Heart right ventricle (tissue), 16 donors: Measurements from ENCODE around the gene AP1AR. TPM values are rescaled to one million over a fixed set of nuclear protein-coding genes. Genes with fewer than 3 reads are reported as not detected.
A peak's percentile ranks its signal among the peaks of the same experiment; 100 is the strongest.

Experiments
- ATAC-seq, 8 donors: fragments of 200-7000 bp; cut with Tn5 transposase; one replicate each; pipeline ENCODE4 v1.9.1; 2020; ENCODE audit warnings: mild to moderate bottlenecking in 8 of 8, moderate library complexity in 8 of 8, moderate number of reproducible peaks in 1 of 8
- DNase-seq, 2 donors: peaks; one replicate each; pipeline ENCODE4 v3.0.0-alpha.2; 2020
- H3K27ac ChIP-seq, 10 donors: fragments of 200-600 bp; sonication (generic) in 2 of 10; one replicate each; pipeline versions ENCODE4 v1.5.0 to v1.8.0; 2020 to 2022; ENCODE audit warnings: mild to moderate bottlenecking in 3 of 10
- H3K27me3 ChIP-seq, 7 donors: fragments of 200-600 bp; one replicate each; pipeline ENCODE4 v1.8.0; 2021 to 2022; ENCODE audit warnings: mild to moderate bottlenecking in 2 of 7
- H3K36me3 ChIP-seq, 9 donors: fragments of 200-600 bp; sonication (generic) in 1 of 9; one replicate each; pipeline versions ENCODE4 v1.5.0 to v1.8.0; 2020 to 2022; ENCODE audit warnings: mild to moderate bottlenecking in 2 of 9
- H3K4me1 ChIP-seq, 9 donors: fragments of 200-600 bp; sonication (generic) in 1 of 9; one replicate each; pipeline versions ENCODE4 v1.5.0 to v1.8.0; 2020 to 2022; ENCODE audit warnings: mild to moderate bottlenecking in 4 of 9
- H3K4me3 ChIP-seq, 10 donors: fragments of 200-600 bp; sonication (generic) in 2 of 10; one replicate each; pipeline versions ENCODE4 v1.5.0 to v1.8.0; 2020 to 2022; ENCODE audit warnings: mild to moderate bottlenecking in 7 of 10, moderate library complexity in 2 of 10
- H3K9me3 ChIP-seq, 11 donors: fragments of 200-600 bp in 10 of 11; sonication (generic) in 2 of 11; one replicate each; pipeline versions ENCODE4 v1.5.0 to v1.8.0; 2013 to 2022; ENCODE audit warnings: mild to moderate bottlenecking in 2 of 11, control low read depth in 1 of 11, moderate library complexity in 1 of 11
- WGBS, 2 donors: extraction: QIAGEN DNeasy Blood & Tissue Kit; methylation state at CpG; one replicate each; pipeline ENCODE4 v1.1.7; 2013; ENCODE audit warnings: inconsistent platforms in 1 of 2; 5-methylcytosine and 5-hydroxymethylcytosine counted together
- intact Hi-C, 10 donors: fragments of 100-400 bp; cut with DNase I; formaldehyde crosslinking; loops; one replicate each; pipeline versions ENCODE4 v1.11.1 to v1.14.2; 2022
- polyA plus RNA-seq, 2 donors: library from polyadenylated mRNA; stranded (reverse); fragments of 200-250 nt; gene quantifications; one replicate each; pipeline ENCODE4 v1.2.3, GENCODE V29; 2013
- total RNA-seq, 10 donors: library from RNA; stranded (reverse); fragmentation: NEBNext Ultra II Directional in 3 of 10; extraction: Animal tissue kit (Norgen Biotek cat#: 25700) in 3 of 10; gene quantifications; one replicate each; pipeline versions ENCODE4 v1.2.1 to v1.2.4, GENCODE V29; 2021 to 2023
- TF ChIP-seq, protein P1 (sequence below), 9 donors: fragments of 200-600 bp; sonication (generic) in 2 of 9; IDR thresholded peaks; one replicate each; pipeline versions ENCODE4 v1.5.0 to v1.8.0; 2021 to 2022; ENCODE audit warnings: antibody characterized with exemption in 9 of 9, mild to moderate bottlenecking in 5 of 9, moderate library complexity in 1 of 9
- donor health status: Arrhythmogenic right ventricular cardiomyopathy.
- donor health status: ischemic (EF 13 %, LVEDD 7.1; RV severe dilation, severe dysfunction).
- donor health status: healthy with polysubstance abuse.
- donor health status: DM: no; HTN: yes; CAD: no.
- donor health status: DM: no; HTN: no; CAD: no.
- donor health status: ischemic (EF 25% LVEDD 6.9; RV normal size, moderate dysfunction).
- donor health status: ischemic (EF 25% LVEDD 5.7; RV mildly dilated, moderate dysfunction).
- donor health status: healthy.
- donor health status: DM: yes; HTN: yes; CAD: no.
- donor health status: Ischemic cardiomyopathy.
- donor health status: ischemic (EF 35%, LVEDD 5.7; RV mildly dilated, moderate dysfunction).
- donor health status: nonischemic (EF 11% LVEDD 7.7; RV severe dilation, severe dysfunction).
- donor health status: DM: yes; HTN: yes; CAD: no.
- donor health status: PGD.
- donor health status: ischemic (EF 29% LVEDD 5.4; RV normal size, mild dysfunction).
- donor health status: nonischemic (EF 23%, LVEDD 6.1; RV moderate dilation, normal function).

Gene AP1AR
- total and polyA plus RNA-seq, 12 donors: 5.5 to 13.4 (median 10.6) TPM

DNA sequence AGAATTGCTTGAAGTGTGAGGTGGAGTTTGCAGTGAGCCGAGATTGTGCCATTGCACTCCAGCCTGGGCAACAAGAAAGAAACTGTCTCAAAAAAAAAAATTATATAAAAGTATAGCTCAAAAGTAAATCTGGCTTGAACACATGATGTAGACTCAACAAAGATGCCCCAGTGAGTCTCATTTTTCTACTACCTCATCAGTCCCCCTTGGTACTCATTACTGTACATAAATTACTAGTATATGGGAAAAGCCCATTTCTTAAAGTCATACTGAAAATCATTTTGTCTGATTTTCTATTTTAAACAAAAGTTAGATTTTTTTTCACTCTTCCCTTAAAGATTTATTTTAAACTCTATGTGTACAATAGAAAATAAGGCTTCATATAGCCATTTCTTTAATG lies 47.1 kb upstream of the AP1AR start:
- TF ChIP-seq, protein P1, sequence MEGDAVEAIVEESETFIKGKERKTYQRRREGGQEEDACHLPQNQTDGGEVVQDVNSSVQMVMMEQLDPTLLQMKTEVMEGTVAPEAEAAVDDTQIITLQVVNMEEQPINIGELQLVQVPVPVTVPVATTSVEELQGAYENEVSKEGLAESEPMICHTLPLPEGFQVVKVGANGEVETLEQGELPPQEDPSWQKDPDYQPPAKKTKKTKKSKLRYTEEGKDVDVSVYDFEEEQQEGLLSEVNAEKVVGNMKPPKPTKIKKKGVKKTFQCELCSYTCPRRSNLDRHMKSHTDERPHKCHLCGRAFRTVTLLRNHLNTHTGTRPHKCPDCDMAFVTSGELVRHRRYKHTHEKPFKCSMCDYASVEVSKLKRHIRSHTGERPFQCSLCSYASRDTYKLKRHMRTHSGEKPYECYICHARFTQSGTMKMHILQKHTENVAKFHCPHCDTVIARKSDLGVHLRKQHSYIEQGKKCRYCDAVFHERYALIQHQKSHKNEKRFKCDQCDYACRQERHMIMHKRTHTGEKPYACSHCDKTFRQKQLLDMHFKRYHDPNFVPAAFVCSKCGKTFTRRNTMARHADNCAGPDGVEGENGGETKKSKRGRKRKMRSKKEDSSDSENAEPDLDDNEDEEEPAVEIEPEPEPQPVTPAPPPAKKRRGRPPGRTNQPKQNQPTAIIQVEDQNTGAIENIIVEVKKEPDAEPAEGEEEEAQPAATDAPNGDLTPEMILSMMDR (IDR thresholded peaks at IDR 0.05): no peak
- 92 to 100% methylated on average over 1 of the region's 1 CpG for WGBS, 2 donors

DNA sequence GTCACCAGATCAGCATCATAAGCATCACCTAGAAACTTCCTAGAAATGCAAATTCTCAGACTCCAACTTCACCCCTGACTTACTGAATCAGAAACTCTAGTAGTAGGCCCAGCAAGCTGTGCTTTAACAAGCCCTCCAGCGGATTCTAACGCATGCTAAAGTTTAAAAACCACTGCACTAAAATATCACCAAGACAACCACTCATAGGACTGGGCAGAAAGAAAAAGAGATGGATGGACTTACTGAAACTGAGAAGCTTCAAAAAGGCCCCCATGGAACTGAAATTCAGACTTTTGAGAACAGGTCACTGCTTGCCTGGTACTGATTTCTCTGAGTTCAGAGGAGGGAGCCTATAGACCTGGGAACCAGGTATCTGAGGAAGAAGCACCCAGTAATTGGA lies 46.3 kb upstream of the AP1AR start:
- Histone ChIP-seq H3K27ac (peak overlapping the region in 1 of 10 donors; percentile 3), H3K27me3 (no peaks in the 10 kb centered on the region), H3K4me1 (peaks cover 0 to 10% (median 0%) of the 10 kb centered on the region in 9 donors), H3K36me3 (peaks cover 0 to 33% (median 4%) of the 10 kb centered on the region in 9 donors), H3K9me3 (no peaks in the 10 kb centered on the region), H3K4me3 (no peak overlapping the region)
- no peak for DNase-seq
- no peak for ATAC-seq
- TF ChIP-seq, protein P1 (IDR thresholded peaks at IDR 0.05): no peak
- intact Hi-C loops: loop anchor here in 1 of 10 donors (5.0 kb wide), 1 partner anchor 38 kb away; the partner anchor contains the start of gene FAM241A
- WGBS, 2 donors: 98% methylated on average over 2 of the region's 2 CpGs

More for the DNA sequence above, 47.1 kb upstream of the AP1AR start:
- ATAC-seq: no peak
- Histone ChIP-seq H3K36me3 (peaks cover 0 to 33% (median 4%) of the 10 kb centered on the region in 9 donors), H3K27me3 (no peaks in the 10 kb centered on the region), H3K4me3 (no peak overlapping the region), H3K27ac (no peak overlapping the region), H3K4me1 (peaks cover 0 to 10% (median 0%) of the 10 kb centered on the region in 9 donors), H3K9me3 (no peaks in the 10 kb centered on the region)
- DNase-seq: no peak
- intact Hi-C loops: no loop called here

DNA sequence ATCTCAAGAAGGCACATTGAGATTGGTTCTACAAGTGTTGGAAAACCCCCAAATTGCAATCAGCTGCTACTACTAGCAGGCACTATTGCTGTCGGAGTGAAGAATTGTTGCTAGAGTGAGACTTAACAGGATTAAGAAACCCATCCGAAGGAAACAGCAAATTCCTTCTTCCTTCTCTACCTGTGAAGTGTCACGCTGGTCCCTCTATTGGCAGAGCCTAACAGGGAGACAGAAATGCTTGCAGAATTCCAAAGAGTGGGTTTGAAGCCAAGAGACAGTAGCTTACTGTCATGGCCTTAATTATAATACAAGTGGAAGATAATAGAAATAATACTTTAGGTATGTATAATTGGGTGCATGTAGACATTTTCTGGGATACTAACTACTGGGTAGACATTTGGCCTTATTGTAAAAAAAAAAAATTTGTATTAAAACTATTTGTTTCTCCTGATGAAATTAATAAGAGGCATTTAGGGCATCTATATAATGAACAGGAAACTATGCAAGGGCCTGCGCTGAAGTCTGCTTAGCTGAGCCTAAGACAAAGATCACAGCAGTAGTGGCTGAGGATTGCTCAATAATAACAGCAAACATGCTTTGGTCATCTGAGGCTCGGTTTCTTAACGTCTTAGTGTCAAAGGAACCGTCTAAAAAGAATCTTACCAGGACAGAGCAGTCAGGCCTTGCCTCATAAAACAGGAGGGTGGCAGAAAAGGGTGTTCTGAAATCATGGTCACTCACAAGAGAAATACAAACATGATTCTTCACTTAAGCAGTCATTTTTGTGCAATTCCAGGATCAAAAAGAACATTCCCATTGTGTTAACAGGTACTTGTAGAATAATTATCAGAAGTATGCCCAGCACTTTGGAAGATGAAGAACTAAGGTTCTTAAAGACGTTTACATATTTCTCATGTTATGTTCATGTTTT lies 45.6 kb upstream of the AP1AR start:
- TF ChIP-seq, protein P1 (IDR thresholded peaks at IDR 0.05): no peak
- DNase-seq: no peak
- no peaks in the 10 kb centered on the region for H3K9me3 ChIP-seq
- H3K27ac ChIP-seq: peak overlapping the region in 1 of 10 donors; percentile 3
- ATAC-seq: no peak
- no peaks in the 10 kb centered on the region for H3K27me3 ChIP-seq
- peaks cover 0 to 35% (median 4%) of the 10 kb centered on the region in 9 donors for H3K36me3 ChIP-seq
- WGBS, 2 donors: 77 to 86% methylated on average over 8 of the region's 8 CpGs
- intact Hi-C loops: loop anchor here in 1 of 10 donors (5.0 kb wide), 1 partner anchor 39 kb away; the partner anchor contains the start of gene FAM241A
- H3K4me3 ChIP-seq: no peak overlapping the region
- H3K4me1 ChIP-seq: peaks cover 0 to 10% (median 0%) of the 10 kb centered on the region in 9 donors

DNA sequence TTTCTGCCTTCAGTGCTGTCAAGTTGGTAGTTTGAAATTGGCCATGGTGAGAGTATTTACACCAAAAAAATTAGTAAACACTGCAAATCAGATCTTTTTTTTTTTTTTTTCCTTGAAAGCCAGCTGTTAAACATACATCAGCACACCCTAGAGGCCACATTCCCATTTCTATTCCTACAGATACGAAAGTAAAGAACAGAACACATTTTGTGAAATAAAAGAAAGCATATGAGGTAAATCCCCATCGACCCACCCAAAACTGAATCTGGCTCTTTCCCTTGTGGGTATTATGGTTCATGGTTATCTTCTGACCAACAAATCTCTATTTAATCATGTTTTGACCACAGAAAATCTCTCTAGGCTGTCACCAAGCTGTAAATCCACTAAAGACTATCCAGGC lies 41.8 kb upstream of the AP1AR start:
- WGBS, 2 donors: 59 to 68% methylated on average over 2 of the region's 2 CpGs

More for the DNA sequence above, 41.8 kb upstream of the AP1AR start:
- ATAC-seq (no peak), DNase-seq (no peak)
- H3K9me3 ChIP-seq: no peaks in the 10 kb centered on the region
- H3K36me3 ChIP-seq: peaks cover 0 to 40% (median 4%) of the 10 kb centered on the region in 9 donors
- H3K4me3 ChIP-seq: no peak overlapping the region
- H3K27me3 ChIP-seq: no peaks in the 10 kb centered on the region
- intact Hi-C loops: loop anchor here in 1 of 10 donors (5.0 kb wide), 1 partner anchor 42 kb away; the partner anchor contains the start of gene FAM241A
- peaks cover 0 to 6% (median 0%) of the 10 kb centered on the region in 9 donors for H3K4me1 ChIP-seq
- no peak overlapping the region for H3K27ac ChIP-seq
- TF ChIP-seq, protein P1 (IDR thresholded peaks at IDR 0.05): peak in 7 of 9 donors; percentile 10 to 54 (median 24)
